Left kidney (tissue), 2 donors: Measurements from ENCODE around the gene DCUN1D5. TPM values are rescaled to one million over a fixed set of nuclear protein-coding genes. Genes with fewer than 3 reads are reported as not detected.
"Not testable (repeated sequence)": the region's sequence is repeated elsewhere in the genome, so short reads cannot be mapped to it uniquely, and the experiment has no call there.

Source experiments
- DNase-seq: peaks from one replicate; pipeline ENCODE4 v3.0.0-alpha.2; 2013
- polyA plus RNA-seq: library from polyadenylated mRNA; unstranded; fragments of 120-200 nt; gene quantifications from one replicate; pipeline ENCODE4 v1.2.1, GENCODE V29; 2013; ENCODE audit not compliant: insufficient read length

DCUN1D5 gene
- polyA plus RNA-seq, 1 donor: 38.5 TPM

- DNase-seq: no peak
Measured at GRCh38 chr11:103067118-103067517, 24.8 kb downstream of the DCUN1D5 start.

- no peak for DNase-seq
Measured at GRCh38 chr11:103061656-103062055, 30.3 kb downstream of the DCUN1D5 start.

GRCh38 chr11:103055221-103055890, 36.6 kb downstream of the DCUN1D5 start:
- peak; percentile 27 for DNase-seq

- no peak for DNase-seq
Measured at GRCh38 chr11:103053997-103054396, 38.0 kb downstream of the DCUN1D5 start.

GRCh38 chr11:103051981-103052380, 40.0 kb downstream of the DCUN1D5 start:
- DNase-seq: no peak

- DNase-seq: no peak
Measured at GRCh38 chr11:103051151-103051801, 40.7 kb downstream of the DCUN1D5 start.

- no peak for DNase-seq
Measured at GRCh38 chr11:103050351-103050750, 41.6 kb downstream of the DCUN1D5 start.

GRCh38 chr11:103047837-103048236, 44.1 kb downstream of the DCUN1D5 start:
- DNase-seq: no peak

- DNase-seq: no peak
Measured at GRCh38 chr11:103043826-103044678, 47.9 kb downstream of the DCUN1D5 start.

GRCh38 chr11:103042161-103042560, 49.8 kb downstream of the DCUN1D5 start:
- DNase-seq: no peak

- DNase-seq: peak; percentile 35
Measured at GRCh38 chr11:103035791-103036434, 56.0 kb downstream of the DCUN1D5 start.

- DNase-seq: no peak
Measured at GRCh38 chr11:103035216-103035615, 56.7 kb downstream of the DCUN1D5 start.

GRCh38 chr11:103031834-103032233, 60.1 kb downstream of the DCUN1D5 start:
- no peak for DNase-seq

GRCh38 chr11:103029401-103029800, 62.6 kb downstream of the DCUN1D5 start:
- DNase-seq: no peak

GRCh38 chr11:103028304-103029020, 63.5 kb downstream of the DCUN1D5 start:
- DNase-seq: not testable (repeated sequence)

GRCh38 chr11:103024086-103024485, 67.9 kb downstream of the DCUN1D5 start:
- DNase-seq: no peak

- no peak for DNase-seq
Measured at GRCh38 chr11:103016031-103016430, 75.9 kb downstream of the DCUN1D5 start.

GRCh38 chr11:103013421-103013820, 78.5 kb downstream of the DCUN1D5 start:
- no peak for DNase-seq
